GM18873 (cell line): ENCODE data around the gene CBLL1.

Experiments used
- ATAC-seq: cut with Tn5 transposase; IDR thresholded peaks from one replicate; pipeline ENCODE4 v1.9.1; 2021; ENCODE audit warnings: mild to moderate bottlenecking, moderate library complexity, moderate number of reproducible peaks; ENCODE audit not compliant: unreplicated experiment, low FRiP score

Gene CBLL1

GRCh38 chr7:107743567-107744344 lies at the start of gene CBLL1:
CBLL1 (plus strand) TSS chr7:107744142; CDS start chr7:107744164, 22 bp downstream.
- peak; percentile 79 for ATAC-seq

GRCh38 chr7:107694386-107694785 lies 49.6 kb upstream of the CBLL1 start:
- ATAC-seq, result no peak

DNA sequence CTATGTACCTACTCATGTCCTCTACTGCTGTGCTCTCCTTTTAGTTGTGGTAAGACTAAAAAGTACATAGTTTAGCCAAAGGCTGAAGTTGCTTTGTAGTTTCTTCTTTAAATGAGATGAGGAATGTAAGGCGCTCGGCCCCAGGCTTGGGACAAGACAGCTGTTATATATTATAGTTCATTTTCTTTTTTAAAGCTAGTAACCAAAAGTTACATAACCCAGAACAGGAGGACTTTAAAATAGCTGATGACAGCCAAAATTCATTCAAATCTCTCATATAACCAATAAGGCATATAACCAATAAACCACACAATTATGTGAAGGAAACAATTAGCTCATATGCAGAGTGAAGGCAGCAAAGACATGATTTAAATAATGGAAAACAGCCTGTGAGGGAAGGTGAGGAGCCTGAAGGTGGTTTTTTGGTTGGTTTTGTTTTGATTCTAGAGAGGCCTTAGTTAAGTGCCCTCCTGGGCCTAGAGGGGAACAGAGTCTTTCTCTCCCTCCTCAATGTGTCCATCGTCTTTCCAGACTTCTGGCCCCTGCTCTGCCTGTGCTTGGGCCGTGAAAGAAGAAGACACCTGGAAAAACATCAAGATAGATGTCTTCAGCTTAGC lies 47.5 kb upstream of the CBLL1 start:
- ATAC-seq, result no peak

- ATAC-seq, result no peak
Observed at GRCh38 chr7:107697321-107698049, 46.5 kb upstream of the CBLL1 start.

- ATAC-seq, result no peak
Observed at GRCh38 chr7:107700570-107700969, 43.4 kb upstream of the CBLL1 start.

- no peak for ATAC-seq
Observed at GRCh38 chr7:107701191-107701590, 42.8 kb upstream of the CBLL1 start.

DNA sequence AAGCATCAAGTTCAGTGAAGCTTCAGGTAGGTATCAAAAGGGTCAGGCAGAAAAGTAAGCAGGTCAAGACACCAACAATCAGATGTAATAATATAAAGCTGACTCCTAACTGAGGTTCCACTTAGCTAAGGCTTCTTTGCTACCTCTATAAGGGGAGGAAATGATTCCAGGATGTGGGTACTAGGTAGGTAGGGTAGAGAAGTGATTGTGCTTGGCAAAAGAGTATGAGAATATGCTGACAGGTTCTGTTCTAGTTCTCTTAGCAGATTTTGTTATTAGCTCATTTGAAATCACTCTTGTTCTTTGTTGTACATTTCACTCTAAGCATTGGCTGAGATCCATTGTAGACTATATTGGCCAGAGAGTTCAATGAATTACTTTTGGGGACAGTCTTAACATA lies 40.7 kb upstream of the CBLL1 start:
- ATAC-seq, result no peak

DNA sequence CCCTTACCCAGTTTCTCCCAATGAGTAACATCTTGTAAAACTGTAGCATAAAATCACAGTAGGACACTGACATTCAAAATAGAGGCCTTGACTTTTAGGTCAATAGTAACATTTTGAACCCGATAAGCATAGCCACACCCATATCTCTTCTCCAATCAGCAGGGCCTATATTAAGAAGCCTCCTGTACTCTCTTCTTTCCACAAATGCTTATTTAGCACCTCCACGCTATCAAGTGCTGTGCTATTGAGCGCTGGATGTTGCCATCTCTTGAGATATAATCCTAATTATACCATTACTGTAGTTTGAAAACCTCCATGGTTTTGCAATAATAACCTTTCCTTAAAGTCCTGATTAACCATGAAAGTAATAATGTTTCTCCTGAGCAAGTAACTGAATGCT lies 40.1 kb upstream of the CBLL1 start:
- ATAC-seq, result no peak

- no peak for ATAC-seq
Observed at GRCh38 chr7:107708956-107709355, 35.0 kb upstream of the CBLL1 start.

DNA sequence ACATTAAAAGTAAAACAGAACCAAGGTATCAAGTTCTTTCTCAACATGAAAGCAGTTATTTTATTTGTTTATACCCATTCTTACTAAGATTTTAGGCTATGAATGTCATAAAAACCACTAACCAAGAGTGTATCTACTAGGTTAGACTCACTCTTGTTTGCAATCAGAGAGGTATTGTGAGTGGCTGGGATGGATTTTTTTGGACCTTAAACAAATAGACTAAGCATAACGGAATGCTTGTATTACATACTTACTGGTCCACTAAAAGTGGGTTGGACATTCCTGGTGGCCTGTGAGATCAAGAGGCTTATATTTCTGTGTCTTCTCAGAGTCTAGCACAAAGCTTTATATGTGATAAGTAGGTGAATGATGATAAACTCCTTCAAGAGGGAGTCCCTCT lies 32.6 kb upstream of the CBLL1 start:
- ATAC-seq, result no peak

GRCh38 chr7:107712025-107712424 lies 31.9 kb upstream of the CBLL1 start:
- ATAC-seq, result no peak

- no peak for ATAC-seq
Observed at GRCh38 chr7:107712896-107713295, 31.0 kb upstream of the CBLL1 start.

DNA sequence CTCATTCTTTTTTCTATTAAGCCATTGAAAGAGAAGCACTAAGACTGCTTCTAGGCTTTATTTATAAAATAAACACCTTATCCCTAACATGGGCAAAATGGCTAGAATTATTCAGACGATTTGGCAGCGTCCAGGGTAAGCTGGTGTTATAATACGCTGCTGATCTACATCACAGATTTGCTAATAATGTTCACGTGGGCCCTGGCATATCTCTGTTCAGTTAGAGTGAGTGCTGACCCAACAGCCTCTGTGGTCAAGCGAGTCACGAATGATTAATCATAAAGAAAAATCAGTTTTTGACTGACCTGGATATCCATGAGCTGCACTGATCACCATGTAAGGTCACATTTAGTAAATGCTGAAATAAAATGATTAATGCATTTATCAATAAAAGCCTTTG lies 28.4 kb upstream of the CBLL1 start:
- ATAC-seq, result no peak

- no peak for ATAC-seq
Observed at GRCh38 chr7:107718456-107719193, 25.3 kb upstream of the CBLL1 start.

- no peak for ATAC-seq
Observed at GRCh38 chr7:107721286-107721685, 22.7 kb upstream of the CBLL1 start.

- ATAC-seq, result no peak
Observed at GRCh38 chr7:107723255-107723654, 20.7 kb upstream of the CBLL1 start.

- ATAC-seq, result no peak
Observed at GRCh38 chr7:107725138-107725740, 18.7 kb upstream of the CBLL1 start.

DNA sequence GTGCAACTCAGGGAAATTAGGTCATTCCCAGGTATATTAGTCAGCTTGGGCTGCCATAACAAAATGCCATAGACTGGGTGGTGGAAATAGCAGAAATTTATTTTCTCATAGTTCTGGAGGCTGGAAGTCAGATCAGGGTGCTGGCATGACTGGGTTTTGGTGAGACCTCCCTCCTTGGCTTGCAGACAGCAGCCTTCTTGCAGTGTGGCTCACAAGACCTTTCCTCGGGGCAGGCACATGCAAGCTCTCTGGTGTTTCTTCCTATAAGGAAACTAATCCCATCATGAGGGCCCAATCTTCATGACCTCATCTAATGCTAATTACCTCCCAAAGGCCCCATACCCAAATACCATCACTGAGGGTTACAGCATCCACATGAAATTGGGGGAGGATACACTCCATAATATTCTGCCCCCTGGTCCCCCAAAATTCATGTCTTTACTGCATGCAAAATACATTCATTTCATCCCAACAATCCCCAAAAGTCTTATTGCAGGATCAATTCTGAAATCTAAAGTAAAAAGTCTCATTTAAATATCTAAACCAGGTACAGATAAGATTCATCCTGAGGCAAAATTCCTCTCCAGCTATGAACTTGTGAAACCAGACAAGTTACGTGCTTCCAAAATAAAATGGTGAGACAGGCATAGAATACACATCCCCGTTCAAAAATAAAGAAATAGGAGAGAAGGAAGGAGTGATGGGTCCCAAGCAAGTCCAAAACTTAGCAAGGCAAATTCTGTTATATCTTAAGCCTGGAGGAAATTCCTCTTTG lies 17.4 kb upstream of the CBLL1 start:
- ATAC-seq, result no peak

DNA sequence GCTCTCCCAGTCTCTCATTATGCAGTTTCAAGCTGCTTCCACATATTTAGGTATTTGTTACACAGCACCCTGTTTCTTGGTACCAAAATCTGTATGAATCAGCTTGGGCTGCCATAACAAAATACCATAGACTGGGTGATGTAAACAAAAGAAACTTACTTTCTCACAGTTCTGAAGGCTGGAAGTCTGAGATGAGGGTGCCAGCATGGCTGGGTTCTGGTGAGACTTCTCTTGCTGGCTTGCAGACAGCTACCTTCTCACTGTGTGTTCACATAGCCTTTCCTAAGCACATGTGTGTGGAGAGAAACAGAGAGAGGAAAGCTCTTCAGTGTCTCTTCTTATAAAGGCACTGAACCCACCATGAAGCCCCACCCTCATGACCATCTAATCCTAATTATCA lies 15.7 kb upstream of the CBLL1 start:
- no peak for ATAC-seq
